ENCODE data around the gene SLC25A1. TPM values are rescaled to one million over a fixed set of nuclear protein-coding genes. Genes with fewer than 3 reads are reported as not detected.

Gene SLC25A1
- total RNA-seq, 2 donors from 2014 or later, result 111 to 119 TPM

GRCh38 chr22:19176175-19176643 lies 2.3 kb downstream of the SLC25A1 start:
- H3K9me3 ChIP-seq (ENCODE audit: control insufficient read depth, low read length), result no peaks in the 10 kb centered on the region

GRCh38 chr22:19175602-19176174 lies 2.8 kb downstream of the SLC25A1 start:
- DNase-seq, result no peak
- Mint-ChIP-seq H3K9me3 (no peaks in the 10 kb centered on the region), H3K27ac (peak overlapping the region; percentile 74), H3K4me1 (peaks cover 21% of the 10 kb centered on the region), H3K36me3 (ENCODE audit: low read depth) (peaks cover 8% of the 10 kb centered on the region), H3K27me3 (ENCODE audit: insufficient read depth) (peaks cover 13% of the 10 kb centered on the region), H3K4me3 (peak overlapping the region; percentile 65)
- Histone ChIP-seq H3K4me3 (ENCODE audit: low read length) (no peak overlapping the region), H3K36me3 (ENCODE audit: control insufficient read depth, insufficient read depth, low read length) (no peaks in the 10 kb centered on the region), H3K27ac (ENCODE audit: low read depth, low read length) (peak overlapping the region; percentile 38), H3K9me3 (ENCODE audit: control insufficient read depth, low read length) (no peaks in the 10 kb centered on the region), H3K27me3 (ENCODE audit: control insufficient read depth, insufficient read depth, low read length, poor library complexity, severe bottlenecking) (peaks cover 6% of the 10 kb centered on the region), H3K4me1 (ENCODE audit: control insufficient read depth, insufficient read depth, low read length) (peaks cover 8% of the 10 kb centered on the region), H3K9ac (ENCODE audit: extremely low read depth, low read length, poor library complexity, severe bottlenecking) (no peak overlapping the region)
- no peak for TF ChIP-seq CTCF (conservative IDR thresholded peaks at IDR 0.05)
- WGBS, 2 experiments (ENCODE audit: insufficient coverage in 1 of 2, insufficient read length in 1 of 2), result 89 to 92% methylated on average over 15 to 21 of the region's 21 CpGs

More at GRCh38 chr22:19176175-19176643, 2.3 kb downstream of the SLC25A1 start:
- DNase-seq, result peak; percentile 63
- no peak for TF ChIP-seq CTCF (conservative IDR thresholded peaks at IDR 0.05)
- Mint-ChIP-seq H3K4me3 (peak overlapping the region; percentile 65), H3K36me3 (ENCODE audit: low read depth) (peaks cover 8% of the 10 kb centered on the region), H3K4me1 (peaks cover 17% of the 10 kb centered on the region), H3K27me3 (ENCODE audit: insufficient read depth) (peaks cover 8% of the 10 kb centered on the region), H3K9me3 (no peaks in the 10 kb centered on the region), H3K27ac (peak overlapping the region; percentile 74)
- Histone ChIP-seq H3K4me3 (ENCODE audit: low read length) (no peak overlapping the region), H3K36me3 (ENCODE audit: control insufficient read depth, insufficient read depth, low read length) (no peaks in the 10 kb centered on the region), H3K27me3 (ENCODE audit: control insufficient read depth, insufficient read depth, low read length, poor library complexity, severe bottlenecking) (peaks cover under 1% of the 10 kb centered on the region), H3K27ac (ENCODE audit: low read depth, low read length) (peak overlapping the region; percentile 38), H3K9ac (ENCODE audit: extremely low read depth, low read length, poor library complexity, severe bottlenecking) (no peak overlapping the region), H3K4me1 (ENCODE audit: control insufficient read depth, insufficient read depth, low read length) (peaks cover 5% of the 10 kb centered on the region)
- WGBS, 2 experiments (ENCODE audit: insufficient coverage in 1 of 2, insufficient read length in 1 of 2), result 84% methylated on average over 5 to 12 of the region's 12 CpGs

GRCh38 chr22:19175026-19175601 lies 3.4 kb downstream of the SLC25A1 start:
- Histone ChIP-seq H3K4me1 (ENCODE audit: control insufficient read depth, insufficient read depth, low read length) (peaks cover 13% of the 10 kb centered on the region), H3K27ac (ENCODE audit: low read depth, low read length) (no peak overlapping the region), H3K9ac (ENCODE audit: extremely low read depth, low read length, poor library complexity, severe bottlenecking) (no peak overlapping the region), H3K9me3 (ENCODE audit: control insufficient read depth, low read length) (no peaks in the 10 kb centered on the region), H3K27me3 (ENCODE audit: control insufficient read depth, insufficient read depth, low read length, poor library complexity, severe bottlenecking) (peaks cover 12% of the 10 kb centered on the region), H3K36me3 (ENCODE audit: control insufficient read depth, insufficient read depth, low read length) (no peaks in the 10 kb centered on the region), H3K4me3 (ENCODE audit: low read length) (no peak overlapping the region)
- H3K9me3 Mint-ChIP-seq, result no peaks in the 10 kb centered on the region
- WGBS, 2 experiments (ENCODE audit: insufficient coverage in 1 of 2, insufficient read length in 1 of 2), result 86 to 100% methylated on average over 4 to 7 of the region's 7 CpGs
- H3K27ac Mint-ChIP-seq, result no peak overlapping the region
- no peak overlapping the region for H3K4me3 Mint-ChIP-seq
- H3K36me3 Mint-ChIP-seq (ENCODE audit: low read depth), result peaks cover 8% of the 10 kb centered on the region
- peaks cover 18% of the 10 kb centered on the region for H3K27me3 Mint-ChIP-seq (ENCODE audit: insufficient read depth)
- DNase-seq, result no peak
- no peak for TF ChIP-seq CTCF (conservative IDR thresholded peaks at IDR 0.05)
- peaks cover 25% of the 10 kb centered on the region for H3K4me1 Mint-ChIP-seq
